D341Med (cell line): ENCODE results near the gene BOD1L2.

ENCODE experiments used
- DNase-seq: peaks from one replicate; pipeline ENCODE4 v3.0.0; 2012; ENCODE audit warnings: low spot score

BOD1L2 gene

GRCh38 chr18:57150081-57150480, 3.2 kb downstream of the BOD1L2 start:
- no peak for DNase-seq

- DNase-seq = peak; percentile 83
Measured at GRCh38 chr18:57150828-57151227, 3.9 kb downstream of the BOD1L2 start.

GRCh38 chr18:57154191-57154830, 7.4 kb downstream of the BOD1L2 start:
- DNase-seq = no peak

- no peak for DNase-seq
Measured at GRCh38 chr18:57164401-57164800, 17.5 kb downstream of the BOD1L2 start.

DNA sequence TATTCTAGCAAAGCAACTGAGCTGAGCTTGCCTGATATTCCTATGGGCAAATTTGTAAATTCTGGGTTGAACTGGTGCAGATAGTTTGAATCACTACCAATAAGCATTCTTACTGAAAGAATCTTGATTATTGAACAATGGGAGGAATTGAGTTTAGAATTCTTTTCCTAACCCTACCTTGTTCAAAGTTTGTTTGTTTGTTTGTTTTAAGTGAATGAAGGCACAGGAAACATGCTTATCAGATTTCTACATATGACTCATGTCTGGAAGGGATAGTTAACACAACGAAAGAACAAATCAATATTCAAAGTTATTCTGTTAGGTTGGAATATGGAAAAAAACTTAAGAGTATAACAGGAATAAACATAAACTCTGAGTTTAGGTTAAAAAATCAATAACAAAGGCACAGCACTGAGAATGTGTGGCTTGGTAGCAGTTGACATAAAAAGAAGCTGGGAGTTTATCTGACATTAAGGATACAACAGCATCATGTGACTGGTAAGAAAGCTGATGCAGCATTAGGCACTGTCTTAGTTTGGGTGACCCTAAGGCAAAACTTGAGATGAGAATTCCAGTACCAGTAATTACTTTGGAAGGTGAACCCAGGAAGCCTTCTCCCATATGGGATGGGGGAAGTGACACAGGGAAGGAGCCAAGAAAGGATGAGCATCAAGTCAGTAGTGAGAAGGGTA, 20.9 kb downstream of the BOD1L2 start:
- no peak for DNase-seq

GRCh38 chr18:57171026-57171425, 24.1 kb downstream of the BOD1L2 start:
- no peak for DNase-seq

- peak; percentile 55 for DNase-seq
Measured at GRCh38 chr18:57175532-57175931, 28.6 kb downstream of the BOD1L2 start.

DNA sequence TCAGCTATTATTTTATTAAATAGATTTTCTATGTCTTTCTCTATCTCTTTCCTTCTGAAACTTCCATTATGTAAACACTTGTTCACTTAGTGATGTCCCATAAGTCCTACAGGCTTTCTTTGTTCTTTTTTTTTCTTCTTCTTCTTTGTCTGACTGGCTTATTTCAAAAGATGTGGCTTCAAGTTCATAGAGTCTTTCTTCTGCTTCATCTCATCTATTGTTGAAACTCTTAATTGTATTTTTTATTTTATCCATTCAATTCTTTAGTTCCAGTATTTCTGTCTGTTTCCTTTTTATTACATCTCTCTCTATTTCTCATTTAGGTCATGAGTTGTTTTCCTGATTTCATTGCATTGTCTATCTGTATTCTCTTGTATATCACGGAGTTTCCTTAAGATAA, 38.5 kb downstream of the BOD1L2 start:
- no peak for DNase-seq

GRCh38 chr18:57188851-57189557, 42.1 kb downstream of the BOD1L2 start:
- DNase-seq = no peak

DNA sequence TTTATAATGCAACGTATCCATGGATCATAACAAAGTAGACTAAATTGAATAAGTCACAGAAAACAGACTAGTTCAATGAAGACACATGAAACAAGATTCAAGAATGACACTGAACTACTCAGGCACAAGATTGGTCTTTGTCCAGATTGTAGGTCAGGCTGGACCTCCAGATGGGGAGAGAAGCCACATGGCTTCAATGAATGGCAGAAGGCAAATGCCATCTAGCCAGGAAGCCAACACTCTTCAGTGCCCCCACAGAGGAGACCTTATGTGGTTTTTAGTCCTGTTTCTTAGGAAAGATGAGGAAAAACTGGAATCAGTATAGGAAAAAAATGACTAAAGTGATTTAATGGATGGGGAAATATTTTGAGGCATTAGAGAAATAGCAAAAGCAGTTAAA, 43.1 kb downstream of the BOD1L2 start:
- no peak for DNase-seq

- DNase-seq = no peak
Measured at GRCh38 chr18:57194070-57194469, 47.2 kb downstream of the BOD1L2 start.

DNA sequence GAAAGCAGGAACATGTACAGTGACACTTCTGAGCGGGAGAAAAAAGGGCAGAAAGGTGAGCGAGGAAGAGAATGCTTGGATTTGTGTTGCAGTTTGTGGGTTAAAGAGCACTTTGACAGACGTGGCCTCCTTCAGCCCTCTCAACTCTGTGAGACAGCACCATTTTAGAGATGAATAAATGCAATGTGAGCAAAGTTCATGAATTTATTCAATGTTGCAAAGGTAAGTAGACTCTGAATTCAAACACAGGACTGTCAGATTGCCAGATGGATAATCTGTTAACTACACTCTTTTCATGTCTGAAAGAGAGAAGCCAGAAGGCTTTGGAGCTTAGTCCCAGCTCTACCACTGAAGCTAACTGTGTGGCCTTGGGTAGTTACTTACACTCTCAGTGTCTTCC, 47.7 kb downstream of the BOD1L2 start:
- DNase-seq = no peak

- no peak for DNase-seq
Measured at GRCh38 chr18:57195341-57195740, 48.5 kb downstream of the BOD1L2 start.

- no peak for DNase-seq
Measured at GRCh38 chr18:57197261-57197660, 50.4 kb downstream of the BOD1L2 start.

GRCh38 chr18:57198073-57198472, 51.2 kb downstream of the BOD1L2 start:
- DNase-seq = no peak
